LNCaP clone FGC (cell line): ENCODE data around the gene ANKRD53.

Experiments
- DNase-seq: peaks from one replicate; pipeline ENCODE4 v3.0.0-alpha.2; 2011; ENCODE audit warnings: low read depth
- H3K4me3 ChIP-seq: 2 replicates; pipeline ENCODE4 v1.5.1; 2011; ENCODE audit warnings: mild to moderate bottlenecking, low read depth, low read length, control low read depth
- CTCF ChIP-seq: IDR thresholded peaks from 2 replicates; pipeline ENCODE4 v1.5.1; 2012; ENCODE audit warnings: mild to moderate bottlenecking; ENCODE audit not compliant: control insufficient read depth, insufficient read depth; ENCODE audit errors: extremely low read depth

ANKRD53 gene

GRCh38 chr2:70957798-70958197 is 20.6 kb upstream of the ANKRD53 start:
- DNase-seq, result no peak
- H3K4me3 ChIP-seq, result no peak overlapping the region

GRCh38 chr2:70958759-70959158 is 19.7 kb upstream of the ANKRD53 start:
- DNase-seq, result no peak
- no peak overlapping the region for H3K4me3 ChIP-seq
- TF ChIP-seq CTCF, result no peak

More at GRCh38 chr2:70957798-70958197, 20.6 kb upstream of the ANKRD53 start:
- no peak for TF ChIP-seq CTCF

DNA sequence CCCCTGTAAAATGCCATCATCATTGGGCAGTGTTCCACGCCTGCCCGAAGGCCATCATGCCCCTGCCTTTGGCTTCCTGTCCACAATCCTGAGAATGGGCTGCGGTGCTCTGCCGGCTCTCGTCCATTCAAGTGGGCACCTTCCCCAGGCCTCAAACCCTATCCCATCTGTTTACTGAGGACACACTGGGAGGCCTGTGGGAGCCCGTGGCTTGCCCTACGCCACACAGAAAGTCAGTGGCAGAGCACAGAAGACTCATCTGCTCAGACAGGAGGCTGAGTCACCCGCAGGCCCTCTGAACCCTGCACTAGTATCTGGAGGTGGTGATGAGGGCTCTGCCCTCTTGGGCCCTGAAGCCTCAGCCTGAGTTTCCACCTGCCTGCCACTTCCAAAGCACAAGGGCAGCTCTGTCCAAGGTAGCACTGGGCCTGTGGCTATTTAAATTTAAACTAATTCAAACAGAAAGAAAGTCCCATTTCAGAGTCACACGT is 19.1 kb upstream of the ANKRD53 start:
- no peak overlapping the region for H3K4me3 ChIP-seq
- TF ChIP-seq CTCF, result no peak
- no peak for DNase-seq

DNA sequence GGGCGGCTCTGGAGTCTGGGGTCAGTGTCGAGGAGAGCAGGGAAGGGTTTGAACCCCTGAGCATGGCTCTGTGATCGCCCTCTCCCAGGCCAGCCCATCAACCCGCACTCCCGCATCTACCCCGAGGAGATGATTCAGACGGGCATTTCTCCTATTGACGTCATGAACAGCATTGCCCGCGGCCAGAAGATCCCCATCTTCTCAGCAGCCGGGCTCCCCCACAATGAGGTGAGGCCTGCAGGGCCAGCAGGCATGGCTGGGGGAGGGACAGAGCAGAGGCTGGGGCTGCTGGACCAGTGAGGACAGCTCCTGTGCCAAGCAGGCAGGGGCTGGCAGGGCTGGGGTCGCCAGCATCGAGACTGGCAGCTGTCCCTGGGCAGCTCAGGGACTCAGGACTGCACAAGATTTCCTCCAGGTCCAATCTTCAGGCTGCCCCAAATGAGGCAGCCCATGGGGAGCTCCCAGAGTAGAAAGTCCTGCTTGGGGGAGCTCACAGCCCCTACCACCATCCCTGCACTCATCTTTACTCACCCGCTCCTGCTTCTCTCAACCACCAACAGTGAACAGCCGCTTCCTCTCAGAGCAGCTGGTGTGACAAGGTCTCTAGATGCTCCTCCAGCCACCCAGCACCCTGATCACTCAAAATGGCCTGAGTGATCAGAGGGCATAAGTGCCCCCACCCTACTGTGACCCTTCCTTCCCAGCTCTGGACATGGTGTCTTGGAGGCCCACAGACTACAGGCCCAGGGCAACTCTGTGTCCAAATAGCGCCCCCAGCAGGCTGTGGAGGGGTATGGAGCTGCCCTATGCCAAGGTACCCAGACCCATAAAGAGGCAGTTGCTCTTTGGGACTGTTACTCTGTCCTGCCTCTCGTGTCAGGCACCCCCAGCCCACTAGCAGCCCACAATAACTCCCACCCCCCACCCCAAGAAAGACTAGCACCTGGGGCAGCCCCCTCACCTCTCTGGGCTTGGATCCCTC is 18.3 kb upstream of the ANKRD53 start:
- DNase-seq, result no peak
- TF ChIP-seq CTCF, result no peak
- H3K4me3 ChIP-seq, result no peak overlapping the region

DNA sequence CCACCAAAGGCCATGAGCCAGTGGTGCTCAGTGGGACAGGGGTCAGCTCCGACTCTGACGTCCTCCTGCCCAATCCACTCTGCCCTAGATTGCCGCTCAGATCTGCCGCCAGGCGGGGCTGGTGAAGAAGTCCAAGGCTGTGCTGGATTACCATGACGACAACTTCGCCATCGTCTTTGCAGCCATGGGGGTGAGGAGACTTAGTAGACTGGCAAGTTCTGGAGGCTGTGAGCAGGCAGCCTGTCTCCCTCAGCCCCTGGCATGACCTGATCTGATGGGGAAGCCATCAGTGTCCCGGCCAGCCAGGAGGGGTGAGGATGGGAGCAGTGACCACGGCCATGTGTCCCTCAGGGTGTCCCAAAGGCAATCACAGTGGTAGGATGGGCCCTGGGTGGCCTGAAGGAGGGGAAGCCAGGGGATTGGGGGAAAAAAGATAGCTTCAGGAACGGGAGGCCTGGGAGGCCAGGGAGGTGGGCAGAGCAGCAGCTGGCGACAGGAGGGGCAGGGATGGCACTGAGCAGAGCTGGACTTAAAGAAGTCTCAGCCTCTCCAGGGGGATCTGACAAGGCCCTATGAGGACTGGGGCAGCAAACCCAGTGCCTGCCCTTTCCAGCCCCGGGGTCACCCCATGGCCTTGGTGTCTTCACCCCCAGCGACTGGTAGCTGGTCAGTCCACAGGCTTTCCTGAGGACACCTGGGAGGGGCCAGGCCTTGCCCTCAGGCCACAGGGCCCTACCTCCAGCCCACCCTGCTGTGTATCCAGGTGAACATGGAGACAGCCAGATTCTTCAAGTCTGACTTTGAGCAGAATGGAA is 17.4 kb upstream of the ANKRD53 start:
- no peak for TF ChIP-seq CTCF
- no peak overlapping the region for H3K4me3 ChIP-seq
- DNase-seq, result no peak

GRCh38 chr2:70961648-70961994 is 16.8 kb upstream of the ANKRD53 start:
- no peak overlapping the region for H3K4me3 ChIP-seq
- DNase-seq, result no peak
- no peak for TF ChIP-seq CTCF
